Measurements from ENCODE around the gene GMEB2.

DNA sequence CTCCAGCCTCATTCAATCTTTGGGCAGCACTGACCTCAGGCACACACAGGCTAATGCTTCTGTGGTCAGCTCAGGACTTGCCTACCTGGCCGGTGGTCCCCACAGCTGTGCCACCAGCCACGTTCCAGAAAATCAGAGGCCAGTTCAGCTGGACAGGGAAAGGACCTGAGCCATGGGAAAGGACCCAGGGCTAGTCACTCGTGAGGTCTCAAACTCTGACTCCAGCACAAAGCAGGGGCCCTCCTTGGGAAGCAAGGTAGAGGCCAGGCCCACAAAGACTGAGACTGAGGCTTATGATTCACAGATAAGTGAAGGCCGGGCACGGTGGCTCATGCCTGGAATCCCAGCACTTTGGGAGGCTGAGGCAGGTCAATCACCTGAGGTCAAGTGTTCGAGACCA is 30.5 kb downstream of the GMEB2 start:
- no peak for TF ChIP-seq YY1 (IDR thresholded peaks at IDR 0.05; ENCODE audit: low read depth, low read length)
- TF ChIP-seq, protein P1, sequence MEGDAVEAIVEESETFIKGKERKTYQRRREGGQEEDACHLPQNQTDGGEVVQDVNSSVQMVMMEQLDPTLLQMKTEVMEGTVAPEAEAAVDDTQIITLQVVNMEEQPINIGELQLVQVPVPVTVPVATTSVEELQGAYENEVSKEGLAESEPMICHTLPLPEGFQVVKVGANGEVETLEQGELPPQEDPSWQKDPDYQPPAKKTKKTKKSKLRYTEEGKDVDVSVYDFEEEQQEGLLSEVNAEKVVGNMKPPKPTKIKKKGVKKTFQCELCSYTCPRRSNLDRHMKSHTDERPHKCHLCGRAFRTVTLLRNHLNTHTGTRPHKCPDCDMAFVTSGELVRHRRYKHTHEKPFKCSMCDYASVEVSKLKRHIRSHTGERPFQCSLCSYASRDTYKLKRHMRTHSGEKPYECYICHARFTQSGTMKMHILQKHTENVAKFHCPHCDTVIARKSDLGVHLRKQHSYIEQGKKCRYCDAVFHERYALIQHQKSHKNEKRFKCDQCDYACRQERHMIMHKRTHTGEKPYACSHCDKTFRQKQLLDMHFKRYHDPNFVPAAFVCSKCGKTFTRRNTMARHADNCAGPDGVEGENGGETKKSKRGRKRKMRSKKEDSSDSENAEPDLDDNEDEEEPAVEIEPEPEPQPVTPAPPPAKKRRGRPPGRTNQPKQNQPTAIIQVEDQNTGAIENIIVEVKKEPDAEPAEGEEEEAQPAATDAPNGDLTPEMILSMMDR (IDR thresholded peaks at IDR 0.05 in 2 of 3, conservative IDR thresholded peaks at IDR 0.05 in 1 of 3; ENCODE audit: control insufficient read depth in 2 of 3, extremely low read depth in 1 of 3, insufficient read depth in 1 of 3, low read depth in 3 of 3, low read length in 3 of 3): no peak
- TF ChIP-seq POLR2AphosphoS2 (IDR thresholded peaks at IDR 0.05; ENCODE audit: low read depth, low read length): no peak
- TF ChIP-seq CBX5 (IDR thresholded peaks at IDR 0.05; ENCODE audit: low read depth): no peak
- no peak for TF ChIP-seq EZH2 (IDR thresholded peaks at IDR 0.05; ENCODE audit: borderline replicate concordance, control insufficient read depth, low read depth, low read length)
- no peak for TF ChIP-seq EP300 (IDR thresholded peaks at IDR 0.05; ENCODE audit: borderline replicate concordance in 1 of 2, control insufficient read depth in 1 of 2, low read depth in 2 of 2, low read length in 2 of 2)
- no peak for TF ChIP-seq POLR2AphosphoS5 (IDR thresholded peaks at IDR 0.05; ENCODE audit: low read length)
- TF ChIP-seq ZSCAN29 (IDR thresholded peaks at IDR 0.05): no peak
- no peak for TF ChIP-seq NFYB (IDR thresholded peaks at IDR 0.05; ENCODE audit: insufficient read depth, low read depth, low read length)
- TF ChIP-seq REST (IDR thresholded peaks at IDR 0.05; ENCODE audit: low read depth, low read length): no peak
- TF ChIP-seq CBFB (IDR thresholded peaks at IDR 0.05; ENCODE audit: low read depth): no peak
- TF ChIP-seq STAT3 (IDR thresholded peaks at IDR 0.05; ENCODE audit: low read depth, low read length): no peak
- TF ChIP-seq TCF12 (IDR thresholded peaks at IDR 0.05; ENCODE audit: low read depth, low read length): no peak
- TF ChIP-seq POLR2A (IDR thresholded peaks at IDR 0.05; ENCODE audit: low read depth, low read length): no peak
